WERI-Rb-1 (cell line): ENCODE results near the gene ZFP64.
A peak's percentile ranks its signal among the peaks of the same experiment; 100 is the strongest.

Source experiments
- DNase-seq: peaks from one replicate; pipeline ENCODE4 v3.0.0-alpha.2; 2020
- H3K27ac ChIP-seq: fragments of 250-450 bp; sonication (Bioruptor Pico); 2 replicates; pipeline ENCODE4 v1.5.1; 2020; ENCODE audit warnings: mild to moderate bottlenecking, moderate library complexity
- H3K27me3 ChIP-seq: fragments of 250-450 bp; sonication (Bioruptor Pico); 2 replicates; pipeline ENCODE4 v1.5.1; 2021; ENCODE audit warnings: mild to moderate bottlenecking, low read depth, moderate library complexity; ENCODE audit not compliant: insufficient read depth, severe bottlenecking
- H3K36me3 ChIP-seq: fragments of 250-450 bp; sonication (Bioruptor Pico); 2 replicates; pipeline ENCODE4 v1.5.1; 2020; ENCODE audit warnings: mild to moderate bottlenecking, moderate library complexity
- H3K4me3 ChIP-seq: 2 replicates; pipeline ENCODE4 v1.5.1; 2011; ENCODE audit warnings: low read depth, mild to moderate bottlenecking, control low read depth, low read length
- H3K9me3 ChIP-seq: fragments of 250-450 bp; sonication (Bioruptor Pico); 2 replicates; pipeline ENCODE4 v1.5.1; 2021; ENCODE audit warnings: mild to moderate bottlenecking, moderate library complexity; ENCODE audit not compliant: severe bottlenecking
- TF ChIP-seq, protein P1 (sequence below): IDR thresholded peaks from 2 replicates; pipeline ENCODE4 v1.5.1; 2011; ENCODE audit warnings: low read depth, mild to moderate bottlenecking, control low read depth, inconsistent platforms, low read length

The ZFP64 gene

DNA sequence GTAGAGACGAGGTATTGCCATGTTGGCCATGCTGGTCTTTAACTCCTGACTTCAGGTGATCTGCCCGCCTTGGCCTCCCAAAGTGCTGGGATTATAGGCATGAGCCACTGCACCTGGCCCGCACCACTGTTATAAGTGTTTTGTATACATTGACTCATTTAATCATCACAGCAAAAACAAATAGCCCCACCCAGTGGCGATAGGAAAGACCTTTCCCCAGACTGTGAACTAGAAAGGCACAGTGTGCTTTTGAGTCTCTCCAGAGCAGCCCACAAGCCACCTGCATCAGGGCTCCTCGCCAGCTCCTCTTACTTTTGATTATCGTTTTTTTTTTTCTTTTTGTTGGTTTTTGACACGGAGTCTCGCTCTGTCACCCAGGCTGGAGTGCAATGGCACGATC is 27.9 kb upstream of the ZFP64 start:
- TF ChIP-seq, protein P1, sequence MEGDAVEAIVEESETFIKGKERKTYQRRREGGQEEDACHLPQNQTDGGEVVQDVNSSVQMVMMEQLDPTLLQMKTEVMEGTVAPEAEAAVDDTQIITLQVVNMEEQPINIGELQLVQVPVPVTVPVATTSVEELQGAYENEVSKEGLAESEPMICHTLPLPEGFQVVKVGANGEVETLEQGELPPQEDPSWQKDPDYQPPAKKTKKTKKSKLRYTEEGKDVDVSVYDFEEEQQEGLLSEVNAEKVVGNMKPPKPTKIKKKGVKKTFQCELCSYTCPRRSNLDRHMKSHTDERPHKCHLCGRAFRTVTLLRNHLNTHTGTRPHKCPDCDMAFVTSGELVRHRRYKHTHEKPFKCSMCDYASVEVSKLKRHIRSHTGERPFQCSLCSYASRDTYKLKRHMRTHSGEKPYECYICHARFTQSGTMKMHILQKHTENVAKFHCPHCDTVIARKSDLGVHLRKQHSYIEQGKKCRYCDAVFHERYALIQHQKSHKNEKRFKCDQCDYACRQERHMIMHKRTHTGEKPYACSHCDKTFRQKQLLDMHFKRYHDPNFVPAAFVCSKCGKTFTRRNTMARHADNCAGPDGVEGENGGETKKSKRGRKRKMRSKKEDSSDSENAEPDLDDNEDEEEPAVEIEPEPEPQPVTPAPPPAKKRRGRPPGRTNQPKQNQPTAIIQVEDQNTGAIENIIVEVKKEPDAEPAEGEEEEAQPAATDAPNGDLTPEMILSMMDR: peak; percentile 32; the same call in 1 of the 2 replicates
- peak; percentile 13 for DNase-seq

GRCh38 chr20:52217689-52218395 is 26.3 kb upstream of the ZFP64 start:
- no peak overlapping the region for H3K4me3 ChIP-seq
- no peaks in the 10 kb centered on the region for H3K36me3 ChIP-seq
- DNase-seq: no peak
- peaks cover 21% of the 10 kb centered on the region for H3K9me3 ChIP-seq
- no peaks in the 10 kb centered on the region for H3K27me3 ChIP-seq
- no peak overlapping the region for H3K27ac ChIP-seq
- TF ChIP-seq, protein P1: no peak

More for the DNA sequence above, 27.9 kb upstream of the ZFP64 start:
- H3K27me3 ChIP-seq: no peaks in the 10 kb centered on the region
- H3K9me3 ChIP-seq: peaks cover 15% of the 10 kb centered on the region
- no peaks in the 10 kb centered on the region for H3K36me3 ChIP-seq
- H3K27ac ChIP-seq: no peak overlapping the region
- no peak overlapping the region for H3K4me3 ChIP-seq

DNA sequence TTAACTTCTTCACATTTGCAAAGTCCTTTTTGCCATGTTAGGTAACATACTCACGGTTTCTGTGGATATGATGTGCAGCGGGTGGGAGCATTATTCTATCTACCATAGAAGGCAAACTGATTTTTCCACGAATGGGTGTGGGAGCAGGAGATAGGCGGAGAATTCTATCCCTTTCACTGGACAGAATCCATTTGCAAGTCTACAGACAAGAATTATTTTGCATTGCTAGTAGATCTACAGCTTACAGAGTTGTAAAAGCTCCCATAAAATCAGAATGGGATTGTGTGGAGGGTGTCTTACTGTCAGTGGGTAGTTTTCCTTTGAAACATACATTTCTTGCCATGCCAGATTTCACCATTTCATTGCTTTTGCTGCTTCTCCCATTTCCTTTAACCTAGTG is 22.4 kb upstream of the ZFP64 start:
- TF ChIP-seq, protein P1: no peak
- no peak for DNase-seq
- Histone ChIP-seq H3K27me3 (peaks cover 5% of the 10 kb centered on the region), H3K27ac (no peak overlapping the region), H3K4me3 (no peak overlapping the region), H3K36me3 (no peaks in the 10 kb centered on the region), H3K9me3 (peaks cover 9% of the 10 kb centered on the region)

GRCh38 chr20:52212943-52213342 is 21.4 kb upstream of the ZFP64 start:
- no peaks in the 10 kb centered on the region for H3K36me3 ChIP-seq
- peaks cover 8% of the 10 kb centered on the region for H3K27me3 ChIP-seq
- DNase-seq: no peak

DNA sequence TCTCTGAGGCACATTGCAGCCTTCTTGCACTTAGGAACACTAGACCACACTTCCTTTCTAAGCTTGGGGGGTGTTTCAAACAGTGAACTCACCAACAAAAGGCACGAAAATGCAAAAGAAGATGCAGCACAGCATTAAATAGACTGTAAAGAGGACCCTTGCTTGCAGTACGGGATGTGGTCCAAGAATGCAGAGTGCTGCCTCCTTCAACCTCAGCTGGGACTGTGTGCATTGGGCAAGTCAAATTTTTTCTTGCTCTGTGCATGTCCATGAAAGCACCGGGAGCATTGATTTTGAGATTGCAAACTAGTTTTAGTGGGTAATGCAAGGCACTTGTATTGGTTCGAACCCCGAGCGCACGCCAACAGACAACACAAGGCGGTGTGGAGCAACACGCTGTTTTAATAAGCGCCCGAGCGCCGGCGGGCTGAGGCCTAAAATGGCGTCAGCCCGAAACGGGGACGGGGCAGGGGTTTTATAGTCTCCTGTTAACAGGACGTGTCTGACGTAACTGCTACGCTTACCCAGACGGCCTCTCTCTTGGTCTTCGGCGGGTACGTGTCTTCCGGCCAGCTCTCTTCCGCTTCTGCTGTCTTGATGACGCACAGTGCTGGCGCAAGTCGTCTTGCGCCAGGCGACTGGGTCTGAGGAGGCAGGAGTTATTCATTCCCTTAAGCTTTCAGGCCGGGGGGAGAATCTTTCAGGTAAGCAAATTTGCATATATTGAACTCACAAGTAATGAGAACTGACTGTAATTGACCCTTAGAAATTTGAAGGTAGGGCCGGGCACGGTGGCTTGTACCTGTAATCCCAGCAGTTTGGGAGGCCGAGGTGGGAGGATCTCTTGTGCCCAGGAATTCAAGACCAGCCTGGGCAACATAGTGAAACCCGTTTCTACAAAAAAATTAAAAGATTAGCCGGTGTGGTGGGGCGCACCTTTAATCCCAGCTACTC is 18.7 kb upstream of the ZFP64 start:
- DNase-seq: no peak
- no peak overlapping the region for H3K4me3 ChIP-seq
- TF ChIP-seq, protein P1: no peak
- H3K36me3 ChIP-seq: no peaks in the 10 kb centered on the region
- H3K27ac ChIP-seq: no peak overlapping the region
- peaks cover 8% of the 10 kb centered on the region for H3K27me3 ChIP-seq
- H3K9me3 ChIP-seq: peaks cover 9% of the 10 kb centered on the region

More at GRCh38 chr20:52212943-52213342, 21.4 kb upstream of the ZFP64 start:
- Histone ChIP-seq H3K4me3 (no peak overlapping the region), H3K27ac (no peak overlapping the region), H3K9me3 (peaks cover 9% of the 10 kb centered on the region)
- TF ChIP-seq, protein P1: no peak
